ENCODE results near the gene RSPH6A.

RSPH6A gene

GRCh38 chr19:45863335-45863839 is 48.3 kb upstream of the RSPH6A start:
- WGBS: 9% methylated on average over 17 of the region's 22 CpGs
- no peak overlapping the region for H2BK15ac ChIP-seq (ENCODE audit: low read depth, poor library complexity, severe bottlenecking)
- H4K8ac ChIP-seq (ENCODE audit: low read length): peak overlapping the region; percentile 28

GRCh38 chr19:45862564-45863334 is 47.6 kb upstream of the RSPH6A start, which contains the start of gene SYMPK:
Gene SYMPK, minus strand, starts transcription at chr19:45863147. Its CDS starts 8,652 bp downstream, at chr19:45854495.
- H3K4ac ChIP-seq (ENCODE audit: low read depth in 1 of 2, low read length in 2 of 2): peak within 1 kb of the TSS; percentile 83 to 98
- peak within 1 kb of the TSS; percentile 90 for H3K27ac ChIP-seq (ENCODE audit: low read length, poor library complexity, severe bottlenecking)
- peaks cover 33 to 40% of the 10 kb centered on the region in 2 experiments for H3K27me3 ChIP-seq (ENCODE audit: control insufficient read depth in 1 of 2, insufficient read depth in 1 of 2, low read length in 2 of 2)

More at GRCh38 chr19:45863335-45863839, 48.3 kb upstream of the RSPH6A start:
- Histone ChIP-seq H3K9me3 (ENCODE audit: control insufficient read depth, low read length) (no peaks in the 10 kb centered on the region), H3K14ac (ENCODE audit: low read length in 2 of 2) (no peak overlapping the region), H2BK5ac (ENCODE audit: low read depth, low read length, poor library complexity, severe bottlenecking) (no peak overlapping the region), H2BK12ac (ENCODE audit: low read length in 2 of 2) (peak overlapping the region in 1 of 2 experiments; percentile 52), H3K9ac (ENCODE audit: low read length) (peak overlapping the region; percentile 65), H2BK120ac (ENCODE audit: low read depth, low read length) (no peak overlapping the region), H3K36me3 (ENCODE audit: control insufficient read depth in 1 of 2, insufficient read depth in 2 of 2, low read depth in 1 of 2, low read length in 2 of 2) (peaks cover 14 to 15% of the 10 kb centered on the region in 2 experiments), H2AK5ac (ENCODE audit: low read length, severe bottlenecking) (no peak overlapping the region), H3K23ac (ENCODE audit: low read length in 2 of 2) (peak overlapping the region in 1 of 2 experiments; percentile 81), H3K79me1 (replicated peaks; ENCODE audit: low read length, poor library complexity, severe bottlenecking) (peaks cover 3% of the 10 kb centered on the region), H3K27me3 (ENCODE audit: control insufficient read depth in 1 of 2, insufficient read depth in 1 of 2, low read length in 2 of 2) (peaks cover 33 to 43% of the 10 kb centered on the region in 2 experiments), H3K4me3 (ENCODE audit: insufficient read depth in 1 of 2, low read depth in 1 of 2, low read length in 2 of 2) (peak overlapping the region in 1 of 2 experiments; percentile 91), H3K4ac (ENCODE audit: low read depth in 1 of 2, low read length in 2 of 2) (no peak overlapping the region), H3K4me1 (ENCODE audit: control insufficient read depth, insufficient read depth, low read depth, low read length) (peaks cover 9% of the 10 kb centered on the region), H3K4me2 (ENCODE audit: low read length, poor library complexity, severe bottlenecking) (peak overlapping the region; percentile 57), H3K18ac (ENCODE audit: low read depth in 1 of 2, low read length in 2 of 2) (peak overlapping the region in 1 of 2 experiments; percentile 53), H4K91ac (ENCODE audit: low read length) (no peak overlapping the region), H3K27ac (ENCODE audit: low read length, poor library complexity, severe bottlenecking) (no peak overlapping the region), H2AFZ (ENCODE audit: low read depth, low read length) (no peak overlapping the region)
- no peak for DNase-seq

GRCh38 chr19:45862271-45862563 is 47.1 kb upstream of the RSPH6A start:
- Histone ChIP-seq H3K27me3 (ENCODE audit: control insufficient read depth in 1 of 2, insufficient read depth in 1 of 2, low read length in 2 of 2) (peaks cover 33 to 38% of the 10 kb centered on the region in 2 experiments), H2AFZ (ENCODE audit: low read depth, low read length) (no peak overlapping the region), H3K79me1 (replicated peaks; ENCODE audit: low read length, poor library complexity, severe bottlenecking) (peaks cover 7% of the 10 kb centered on the region), H3K4ac (ENCODE audit: low read depth in 1 of 2, low read length in 2 of 2) (peak overlapping the region; percentile 11 to 64), H3K23ac (ENCODE audit: low read length in 2 of 2) (no peak overlapping the region), H3K9me3 (ENCODE audit: control insufficient read depth, low read length) (no peaks in the 10 kb centered on the region), H3K27ac (ENCODE audit: low read length, poor library complexity, severe bottlenecking) (peak overlapping the region; percentile 90), H2AK5ac (ENCODE audit: low read length, severe bottlenecking) (no peak overlapping the region), H3K4me1 (ENCODE audit: control insufficient read depth, insufficient read depth, low read depth, low read length) (peaks cover 9% of the 10 kb centered on the region), H3K4me3 (ENCODE audit: insufficient read depth in 1 of 2, low read depth in 1 of 2, low read length in 2 of 2) (peak overlapping the region; percentile 91 to 94), H2BK15ac (ENCODE audit: low read depth, poor library complexity, severe bottlenecking) (no peak overlapping the region), H4K8ac (ENCODE audit: low read length) (peak overlapping the region; percentile 75), H4K91ac (ENCODE audit: low read length) (no peak overlapping the region), H2BK120ac (ENCODE audit: low read depth, low read length) (no peak overlapping the region), H3K14ac (ENCODE audit: low read length in 2 of 2) (no peak overlapping the region), H3K9ac (ENCODE audit: low read length) (peak overlapping the region; percentile 98), H3K36me3 (ENCODE audit: control insufficient read depth in 1 of 2, insufficient read depth in 2 of 2, low read depth in 1 of 2, low read length in 2 of 2) (peaks cover 20 to 22% of the 10 kb centered on the region in 2 experiments), H2BK5ac (ENCODE audit: low read depth, low read length, poor library complexity, severe bottlenecking) (no peak overlapping the region), H3K18ac (ENCODE audit: low read depth in 1 of 2, low read length in 2 of 2) (peak overlapping the region in 1 of 2 experiments; percentile 65), H3K4me2 (ENCODE audit: low read length, poor library complexity, severe bottlenecking) (peak overlapping the region; percentile 78), H2BK12ac (ENCODE audit: low read length in 2 of 2) (no peak overlapping the region)
- no peak for DNase-seq
- under 1% methylated on average over 10 of the region's 11 CpGs for WGBS

More at GRCh38 chr19:45862564-45863334, 47.6 kb upstream of the RSPH6A start, which contains the start of gene SYMPK:
- peak within 1 kb of the TSS; percentile 94 to 97 for H3K18ac ChIP-seq (ENCODE audit: low read depth in 1 of 2, low read length in 2 of 2)
- peak within 1 kb of the TSS; percentile 100 for H2BK15ac ChIP-seq (ENCODE audit: low read depth, poor library complexity, severe bottlenecking)
- WGBS: under 1% methylated on average over 58 of the region's 65 CpGs
- peak within 1 kb of the TSS; percentile 91 for H4K91ac ChIP-seq (ENCODE audit: low read length)
- peak within 1 kb of the TSS; percentile 91 to 94 for H3K4me3 ChIP-seq (ENCODE audit: insufficient read depth in 1 of 2, low read depth in 1 of 2, low read length in 2 of 2)
- H2BK120ac ChIP-seq (ENCODE audit: low read depth, low read length): peak within 1 kb of the TSS; percentile 85
- peak within 1 kb of the TSS in 1 of 2 experiments; percentile 80 for H3K14ac ChIP-seq (ENCODE audit: low read length in 2 of 2)
- peak within 1 kb of the TSS; percentile 98 for H3K9ac ChIP-seq (ENCODE audit: low read length)
- peak within 1 kb of the TSS; percentile 81 to 96 for H3K23ac ChIP-seq (ENCODE audit: low read length in 2 of 2)
- peak within 1 kb of the TSS; percentile 78 for H3K4me2 ChIP-seq (ENCODE audit: low read length, poor library complexity, severe bottlenecking)
- H4K8ac ChIP-seq (ENCODE audit: low read length): peak within 1 kb of the TSS; percentile 90
- H2BK5ac ChIP-seq (ENCODE audit: low read depth, low read length, poor library complexity, severe bottlenecking): peak within 1 kb of the TSS; percentile 49
- H2AK5ac ChIP-seq (ENCODE audit: low read length, severe bottlenecking): peak within 1 kb of the TSS; percentile 67
- H3K79me1 ChIP-seq (replicated peaks; ENCODE audit: low read length, poor library complexity, severe bottlenecking): peaks cover 7% of the 10 kb centered on the region
- DNase-seq: peak; percentile 99
- H2BK12ac ChIP-seq (ENCODE audit: low read length in 2 of 2): peak within 1 kb of the TSS in 1 of 2 experiments; percentile 52
- peaks cover 20 to 21% of the 10 kb centered on the region in 2 experiments for H3K36me3 ChIP-seq (ENCODE audit: control insufficient read depth in 1 of 2, insufficient read depth in 2 of 2, low read depth in 1 of 2, low read length in 2 of 2)
- peaks cover 9% of the 10 kb centered on the region for H3K4me1 ChIP-seq (ENCODE audit: control insufficient read depth, insufficient read depth, low read depth, low read length)
- peak within 1 kb of the TSS; percentile 84 for H2AFZ ChIP-seq (ENCODE audit: low read depth, low read length)
- H3K9me3 ChIP-seq (ENCODE audit: control insufficient read depth, low read length): no peaks in the 10 kb centered on the region

Measured in mesenchymal stem cell (in vitro differentiated cells and primary cell).